DMS 273 (cell line): ENCODE measurements around the gene ST3GAL3.
A peak's percentile ranks its signal among the peaks of the same experiment; 100 is the strongest.

Source experiments
- DNase-seq: peaks from one replicate; lab custom pipeline; 2025; ENCODE audit not compliant: unreplicated experiment; lab: John Stamatoyannopoulos, UW

The ST3GAL3 gene

DNA sequence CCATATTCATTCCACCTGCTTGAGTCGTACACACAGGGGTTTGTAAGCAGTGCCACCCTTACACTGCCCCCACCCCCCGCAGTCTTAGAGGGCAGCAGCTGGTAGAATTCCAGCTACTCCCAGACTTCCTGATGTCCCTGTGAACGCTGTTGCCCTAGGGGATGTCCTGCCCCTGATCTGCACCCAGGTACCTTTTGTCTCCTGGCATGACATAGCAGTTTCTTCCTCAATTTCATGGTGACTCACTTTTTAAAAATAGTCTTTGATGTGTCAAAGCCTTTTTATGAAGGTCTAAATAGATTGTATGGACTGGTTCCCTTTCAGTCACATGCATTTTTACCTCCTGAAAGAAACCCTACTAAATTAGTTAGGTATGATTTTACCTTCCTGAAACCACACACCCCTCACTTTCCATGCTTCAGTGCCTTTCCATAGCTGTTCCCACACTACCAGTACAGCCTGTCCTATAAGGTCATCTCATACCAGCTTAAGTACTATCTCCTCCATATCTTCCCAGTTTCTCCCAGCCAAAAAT is 76.4 kb downstream of the ST3GAL3 start:
- no peak for DNase-seq

- DNase-seq: no peak
These were observed 79.0 kb downstream of the ST3GAL3 start for GRCh38 chr1:43786201-43786958.

DNA sequence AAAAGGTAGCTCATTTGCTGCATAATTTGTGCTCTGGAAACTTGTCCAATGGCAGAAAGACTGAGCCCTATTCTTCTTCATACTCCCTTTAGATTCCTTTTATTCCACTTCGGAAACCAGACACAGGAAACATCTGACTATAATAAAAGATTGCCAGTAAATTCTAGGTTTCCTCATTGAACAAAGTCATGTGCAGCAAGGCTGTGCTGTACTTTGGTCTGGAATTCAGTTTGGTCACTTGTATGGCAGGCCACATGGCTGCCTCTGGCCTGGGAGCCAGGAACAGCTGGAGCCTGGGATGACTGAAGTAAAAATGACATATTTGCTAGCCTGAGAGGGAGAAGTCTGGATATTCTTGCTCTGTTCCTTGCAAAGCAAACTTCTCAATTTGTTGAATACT is 79.6 kb downstream of the ST3GAL3 start:
- no peak for DNase-seq

GRCh38 chr1:43789604-43790550 is 82.5 kb downstream of the ST3GAL3 start:
- DNase-seq: no peak

- no peak for DNase-seq
These were observed 83.9 kb downstream of the ST3GAL3 start for GRCh38 chr1:43791243-43791642.

- DNase-seq: peak; percentile 85
These were observed 88.8 kb downstream of the ST3GAL3 start for GRCh38 chr1:43796111-43796581.

GRCh38 chr1:43797891-43798290 is 90.6 kb downstream of the ST3GAL3 start:
- DNase-seq: no peak

DNA sequence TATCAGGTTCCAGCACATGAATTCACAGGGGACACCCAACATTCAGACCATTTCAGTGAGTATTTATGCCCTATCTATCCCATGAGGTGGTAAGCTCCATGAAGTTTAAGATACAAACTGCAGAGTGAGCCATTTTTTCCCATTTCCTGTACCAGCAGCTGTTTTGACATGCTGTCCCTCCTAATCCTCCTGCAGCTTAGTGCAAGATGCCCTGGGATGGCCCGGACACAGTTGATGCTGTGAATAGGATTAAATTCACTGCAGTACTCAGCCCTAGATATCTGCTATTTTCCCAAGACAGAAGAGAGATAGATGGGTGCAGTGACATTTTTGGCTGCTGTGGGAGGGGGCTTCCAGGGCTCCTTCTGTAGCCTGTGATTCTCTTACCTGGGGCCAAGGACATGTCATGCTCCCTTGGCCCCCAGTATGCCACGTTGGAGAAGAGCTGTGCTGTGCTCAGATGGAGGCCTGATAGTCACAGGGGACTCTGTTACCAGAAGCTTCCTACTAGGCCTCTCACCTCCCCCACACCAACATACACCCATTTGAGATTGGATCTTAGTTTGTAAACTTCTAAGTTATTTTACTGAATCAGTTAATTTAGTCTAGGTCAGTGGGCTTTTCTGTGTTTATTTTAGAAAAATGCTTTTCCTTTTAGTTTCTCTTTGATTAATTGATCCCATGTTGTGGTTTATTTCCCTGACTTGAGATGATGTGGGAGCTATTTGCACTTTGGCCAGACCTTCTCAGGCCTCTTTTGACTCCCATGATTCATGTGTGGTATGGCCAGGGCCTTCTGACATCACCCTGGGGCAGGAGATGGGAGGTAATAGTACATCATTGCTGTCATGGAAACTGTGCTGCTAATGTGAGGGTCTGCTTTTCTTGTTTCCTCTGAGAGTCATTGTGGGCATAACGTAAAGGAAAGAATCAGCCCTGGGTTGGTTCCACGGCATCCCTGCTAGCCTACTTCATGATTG is 92.6 kb downstream of the ST3GAL3 start:
- no peak for DNase-seq

GRCh38 chr1:43800771-43801170 is 93.4 kb downstream of the ST3GAL3 start:
- DNase-seq: no peak

DNA sequence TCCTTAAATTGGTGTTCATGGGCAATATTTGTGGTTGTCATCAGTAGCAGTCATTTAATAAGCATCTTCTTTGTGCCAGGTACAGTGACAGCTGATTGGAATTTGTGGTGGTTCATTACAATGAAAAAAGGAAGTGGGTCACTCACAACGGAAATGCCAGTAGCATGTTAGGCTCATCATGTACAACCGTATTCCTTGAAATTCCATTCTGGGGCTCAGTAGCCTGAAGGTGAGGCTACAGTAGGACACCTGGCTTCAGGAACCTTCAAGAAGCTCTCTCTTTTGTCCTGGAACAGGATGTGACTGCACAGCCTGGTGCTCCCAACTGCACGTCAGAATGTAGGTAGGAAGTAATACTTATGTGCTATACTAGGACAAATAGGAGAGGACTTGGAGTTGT is 93.9 kb downstream of the ST3GAL3 start:
- no peak for DNase-seq

DNA sequence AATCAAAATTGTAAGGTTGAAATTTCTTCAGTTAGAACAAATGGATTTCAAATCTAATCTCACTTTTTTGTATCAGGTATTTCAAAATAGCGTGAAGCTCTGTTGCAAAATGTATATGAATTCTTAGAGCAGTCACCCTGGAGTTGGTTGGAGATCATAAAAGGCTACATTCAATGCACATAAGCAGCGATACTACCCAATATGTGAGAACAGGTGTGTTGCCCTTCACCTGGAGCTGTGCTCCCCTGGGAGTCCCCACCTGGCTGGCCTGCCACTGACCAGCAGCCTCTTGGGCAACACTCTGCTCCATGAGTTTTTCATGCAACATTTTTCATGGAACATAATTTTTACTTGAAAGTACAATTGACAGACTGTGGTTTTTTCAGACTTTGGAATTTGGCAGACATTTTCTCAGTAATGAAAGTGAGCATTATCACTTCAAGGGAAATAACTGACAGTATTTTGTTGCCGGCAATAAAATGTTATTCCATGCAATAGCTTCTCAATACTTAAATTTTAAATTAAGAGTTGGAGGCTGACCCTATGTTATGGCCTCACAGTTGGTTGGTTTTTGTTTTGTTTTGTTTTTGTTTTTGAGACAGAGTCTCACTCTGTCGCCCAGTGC is 95.1 kb downstream of the ST3GAL3 start:
- no peak for DNase-seq

DNA sequence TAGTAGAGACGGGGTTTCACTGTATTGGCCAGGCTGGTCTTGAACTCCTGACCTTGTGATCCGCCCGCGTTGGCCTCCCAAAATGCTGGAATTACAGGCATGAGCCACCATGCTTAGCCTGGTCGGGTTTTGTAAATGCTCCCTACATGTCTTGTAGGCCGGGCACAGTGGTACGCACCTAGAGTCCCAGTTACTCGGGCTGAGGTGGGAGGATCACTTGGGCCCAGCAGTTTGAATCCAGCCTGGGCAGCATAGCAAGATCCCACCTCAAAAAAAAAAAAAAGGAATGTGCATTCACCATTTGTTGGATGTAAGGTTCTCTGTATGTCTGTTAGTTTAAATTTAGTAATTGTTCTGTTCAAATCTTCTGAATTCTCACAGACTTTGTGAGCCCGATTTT is 95.8 kb downstream of the ST3GAL3 start:
- DNase-seq: no peak

GRCh38 chr1:43803646-43804045 is 96.3 kb downstream of the ST3GAL3 start:
- no peak for DNase-seq

- no peak for DNase-seq
These were observed 97.2 kb downstream of the ST3GAL3 start for GRCh38 chr1:43804569-43804968.

DNA sequence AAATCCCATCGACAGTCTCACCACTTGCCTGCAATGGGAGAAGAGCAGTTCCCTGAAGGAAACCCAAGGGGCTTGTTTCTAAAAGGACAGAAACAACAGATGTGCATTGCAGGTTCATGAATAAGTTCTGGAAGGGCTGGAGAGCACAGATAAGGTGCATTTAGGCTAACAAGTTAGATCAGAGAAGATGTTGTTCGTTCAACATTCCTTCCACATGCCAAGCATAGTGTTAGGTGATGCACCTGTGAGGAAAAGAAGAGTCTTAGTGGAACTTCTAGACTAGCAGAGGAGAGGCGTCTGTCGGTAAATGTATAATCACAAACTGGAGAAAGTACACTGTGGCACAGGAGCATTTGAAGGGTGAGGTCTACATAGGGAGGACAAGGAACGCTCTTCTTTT is 98.0 kb downstream of the ST3GAL3 start:
- DNase-seq: no peak

DNA sequence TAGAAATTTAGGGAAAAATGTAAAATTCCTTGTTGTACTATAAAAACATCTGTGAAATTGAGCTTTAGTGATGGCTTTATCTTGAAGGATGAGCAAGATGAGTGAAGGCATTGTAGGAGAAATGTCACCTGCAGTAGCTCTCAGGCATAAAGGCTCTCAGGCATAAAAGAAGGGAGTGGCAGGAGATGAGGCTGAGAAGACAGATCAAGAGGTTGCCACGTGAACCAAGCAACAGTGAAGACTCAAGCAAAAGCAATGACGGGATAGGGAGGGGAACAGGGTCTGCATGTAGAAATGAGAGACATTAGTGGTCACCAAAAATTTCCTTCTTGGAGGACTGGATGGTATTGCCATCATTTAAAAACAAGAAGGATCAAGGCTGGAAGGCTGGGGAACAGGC is 98.8 kb downstream of the ST3GAL3 start:
- no peak for DNase-seq

- no peak for DNase-seq
These were observed 101.8 kb downstream of the ST3GAL3 start for GRCh38 chr1:43809097-43809673.

GRCh38 chr1:43812579-43812978 is 105.2 kb downstream of the ST3GAL3 start:
- no peak for DNase-seq

DNA sequence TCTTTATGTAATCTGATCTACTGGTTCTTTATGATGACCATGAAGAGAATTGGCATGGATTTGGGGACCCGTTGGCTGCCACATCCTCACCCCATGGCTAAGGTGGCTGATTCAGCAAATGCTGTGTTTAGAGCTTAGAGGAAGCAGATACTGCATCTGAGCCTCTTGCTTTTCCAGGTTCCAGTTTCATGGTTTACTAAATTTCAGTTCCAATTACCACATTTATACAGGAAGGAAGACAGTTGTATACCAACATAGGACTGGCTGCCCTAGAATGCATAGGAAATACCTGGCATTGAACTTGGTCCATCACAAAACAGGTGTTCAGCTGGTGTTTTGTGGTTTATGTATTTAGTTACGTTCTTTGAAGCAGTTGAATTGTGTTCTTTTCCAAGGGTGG is 107.1 kb downstream of the ST3GAL3 start:
- no peak for DNase-seq
